NCI-H2107 (cell line): ENCODE results near the gene TLK1.
"Not testable (repeated sequence)": the region's sequence is repeated elsewhere in the genome, so short reads cannot be mapped to it uniquely, and the experiment has no call there.

Source experiments
- DNase-seq: peaks from one replicate; lab custom pipeline; 2025; lab: John Stamatoyannopoulos, UW

The TLK1 gene

GRCh38 chr2:171143670-171144062 is 17.0 kb downstream of the TLK1 start:
- no peak for DNase-seq

- DNase-seq = no peak
These were observed 18.3 kb downstream of the TLK1 start for GRCh38 chr2:171142398-171142797.

- no peak for DNase-seq
These were observed 19.4 kb downstream of the TLK1 start for GRCh38 chr2:171141320-171141719.

DNA sequence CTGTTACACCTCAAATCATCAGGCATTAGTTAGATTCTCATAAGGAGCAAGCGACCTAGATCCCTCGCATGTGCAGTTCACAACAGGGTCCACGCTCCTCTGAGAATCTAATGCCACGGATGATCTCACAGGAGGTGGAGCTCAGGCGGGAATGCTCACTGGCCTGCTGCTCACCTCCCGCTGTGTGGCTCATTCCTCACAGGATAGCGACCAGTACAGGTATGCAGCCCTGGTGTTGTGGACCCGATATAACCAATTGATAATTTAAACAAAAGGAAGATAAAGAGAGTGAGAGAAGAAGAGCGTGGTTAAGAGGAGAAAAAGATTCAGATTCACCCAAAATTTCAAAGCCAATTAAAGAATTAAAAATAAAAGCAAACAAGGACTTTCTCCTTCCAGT is 20.8 kb downstream of the TLK1 start:
- DNase-seq = no peak

DNA sequence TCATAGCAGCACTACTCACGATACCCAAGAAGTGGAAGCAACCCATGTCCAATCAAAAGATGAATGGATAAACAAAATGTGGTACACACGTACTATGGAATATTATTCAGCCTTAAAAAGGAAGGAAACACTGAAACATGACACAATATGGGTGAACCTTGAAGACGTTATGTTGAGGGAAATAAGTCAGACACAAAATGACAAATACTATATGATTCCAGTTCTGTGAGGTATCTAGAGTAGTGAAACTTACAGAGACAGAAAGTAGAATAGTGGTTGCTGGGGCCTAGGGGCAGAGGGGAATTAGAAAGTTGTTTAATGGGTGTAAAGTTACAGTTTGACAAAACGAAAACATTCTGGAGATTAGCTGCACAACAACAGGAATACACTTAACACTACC is 24.7 kb downstream of the TLK1 start:
- no peak for DNase-seq

GRCh38 chr2:171134624-171135230 is 26.0 kb downstream of the TLK1 start:
- DNase-seq = no peak

DNA sequence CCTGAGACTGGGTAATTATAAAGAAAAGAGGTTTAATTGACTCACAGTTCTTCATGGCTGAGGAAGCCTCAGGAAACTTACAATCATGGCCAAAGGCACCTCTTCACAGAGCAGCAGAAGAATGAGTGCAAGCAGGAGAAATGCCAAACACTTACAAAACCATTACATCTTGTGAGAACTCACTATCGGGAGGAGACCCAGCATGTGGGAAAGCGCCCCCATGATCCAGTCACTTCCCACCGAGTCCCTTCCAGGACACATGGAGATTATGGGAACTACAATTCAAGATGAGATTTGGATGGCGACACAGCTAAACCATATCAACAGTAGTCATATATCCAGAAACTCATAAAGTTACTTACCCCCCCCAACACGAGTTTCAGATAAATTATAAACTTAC is 28.6 kb downstream of the TLK1 start:
- DNase-seq = no peak

GRCh38 chr2:171128461-171128860 is 32.2 kb downstream of the TLK1 start:
- no peak for DNase-seq

DNA sequence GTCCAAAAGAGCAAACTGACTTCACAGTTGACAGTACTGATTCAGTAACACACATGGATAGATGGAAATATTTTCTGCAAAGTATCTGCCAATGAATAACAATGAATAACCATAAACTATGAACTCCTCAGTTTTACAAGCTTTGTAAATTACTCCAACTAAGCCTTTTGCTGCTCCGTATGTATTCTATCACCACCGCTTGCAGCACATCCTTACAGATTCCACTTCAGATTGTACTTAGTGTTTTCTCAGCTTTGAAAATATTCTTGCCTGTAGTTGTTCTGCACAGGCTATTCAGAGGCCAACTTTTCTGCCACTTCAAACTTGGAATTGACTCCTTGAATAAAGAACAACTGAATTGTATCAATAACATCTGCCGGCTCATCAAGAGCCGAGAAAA is 36.2 kb downstream of the TLK1 start:
- no peak for DNase-seq

- DNase-seq = no peak
These were observed 51.1 kb downstream of the TLK1 start for GRCh38 chr2:171109571-171109970.

DNA sequence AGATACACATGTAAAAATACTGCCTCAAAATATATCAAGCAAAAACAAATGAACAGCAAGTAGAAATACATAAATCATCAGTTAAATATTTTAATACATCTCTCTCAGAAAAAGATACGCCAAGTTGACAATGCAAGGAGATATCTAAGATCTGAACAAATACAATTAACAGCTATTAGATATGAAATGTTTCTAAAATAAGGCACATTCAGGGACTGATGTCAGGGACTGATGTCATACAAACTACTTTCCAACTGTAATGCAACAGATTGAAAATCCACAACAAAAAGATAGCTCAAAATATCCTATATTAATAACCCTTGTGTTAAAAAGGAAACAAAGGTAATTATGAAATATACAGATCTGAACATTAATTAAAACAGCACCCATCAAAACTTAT is 51.7 kb downstream of the TLK1 start:
- no peak for DNase-seq

DNA sequence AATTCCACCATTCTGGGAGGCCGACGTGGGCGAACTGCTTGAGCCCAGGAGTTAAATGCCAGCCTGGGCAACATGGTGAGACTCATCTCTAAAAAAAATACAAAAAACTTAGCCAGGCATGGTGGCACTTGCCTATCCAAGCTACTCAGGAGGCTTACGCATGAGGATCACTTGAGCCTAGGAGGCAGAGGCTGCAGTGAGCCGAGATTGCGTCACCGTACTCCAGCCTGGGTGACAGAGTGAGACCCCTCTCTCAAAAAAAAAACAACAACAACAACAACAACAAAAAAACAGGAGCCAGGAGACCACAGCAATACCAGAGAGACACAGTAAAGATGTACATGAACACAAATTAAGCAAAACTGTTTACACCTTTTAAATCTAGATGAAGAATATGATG is 52.9 kb downstream of the TLK1 start:
- DNase-seq = no peak

GRCh38 chr2:171104379-171104778 is 56.3 kb downstream of the TLK1 start:
- DNase-seq = no peak

- DNase-seq = no peak
These were observed 57.9 kb downstream of the TLK1 start for GRCh38 chr2:171102802-171103201.

DNA sequence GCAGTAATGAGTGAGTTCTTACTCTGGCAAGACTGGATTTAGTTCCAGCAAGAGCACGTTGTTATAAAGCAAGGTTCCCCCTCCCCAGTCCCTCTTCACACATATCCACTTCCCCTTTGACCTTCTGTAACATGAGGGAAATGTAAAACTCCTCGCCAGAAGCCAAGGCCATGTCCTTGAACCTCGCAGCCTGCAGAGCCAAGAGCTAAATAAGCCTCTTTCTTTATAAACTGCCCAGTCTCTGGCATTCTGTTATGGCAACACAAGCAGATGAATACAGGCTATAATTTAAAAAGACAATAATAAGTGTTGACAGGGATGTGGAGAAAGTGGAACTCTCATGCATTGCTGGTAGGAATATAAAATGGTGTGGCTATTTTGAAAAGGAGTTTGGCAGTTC is 60.3 kb downstream of the TLK1 start:
- no peak for DNase-seq

- no peak for DNase-seq
These were observed 62.1 kb downstream of the TLK1 start for GRCh38 chr2:171098607-171099006.

GRCh38 chr2:171095014-171095582 is 65.6 kb downstream of the TLK1 start:
- no peak for DNase-seq

DNA sequence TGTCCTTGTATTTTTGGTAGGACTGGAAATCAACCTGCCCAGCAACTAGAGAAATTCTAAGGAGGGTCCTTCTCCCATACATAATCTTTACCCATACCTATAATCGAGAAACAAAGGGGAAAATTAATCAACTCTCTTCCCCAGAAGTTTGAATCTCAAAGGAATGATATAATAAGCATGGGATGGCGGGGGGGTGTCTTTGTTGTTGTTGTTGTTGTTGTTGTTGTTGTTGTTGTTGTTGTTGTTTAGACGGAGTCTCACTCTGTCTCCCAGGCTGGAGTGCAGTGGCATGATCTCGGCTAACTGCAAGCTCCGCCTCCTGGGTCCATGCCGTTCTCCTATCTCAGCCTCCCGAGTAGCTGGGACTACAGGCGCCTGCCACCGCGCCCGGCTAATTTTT is 69.2 kb downstream of the TLK1 start:
- not testable (repeated sequence) for DNase-seq

DNA sequence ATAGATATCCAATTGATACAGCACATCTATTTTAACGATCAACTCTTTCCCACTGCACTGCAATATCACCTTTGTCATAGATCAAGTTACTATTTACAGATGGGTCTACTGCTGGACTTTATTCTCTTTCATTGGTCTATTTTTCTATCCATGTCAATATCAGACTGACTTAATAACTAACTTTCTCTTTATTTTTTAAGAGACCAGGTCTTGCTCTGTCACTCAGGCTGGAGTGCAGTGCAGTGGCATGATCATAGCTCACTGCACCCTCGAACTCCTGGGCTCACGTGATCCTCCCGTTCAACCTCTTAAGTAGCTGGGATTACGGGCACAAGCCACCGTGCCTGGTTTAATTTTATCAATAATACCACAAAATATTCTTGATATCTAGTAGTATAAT is 71.2 kb downstream of the TLK1 start:
- no peak for DNase-seq

DNA sequence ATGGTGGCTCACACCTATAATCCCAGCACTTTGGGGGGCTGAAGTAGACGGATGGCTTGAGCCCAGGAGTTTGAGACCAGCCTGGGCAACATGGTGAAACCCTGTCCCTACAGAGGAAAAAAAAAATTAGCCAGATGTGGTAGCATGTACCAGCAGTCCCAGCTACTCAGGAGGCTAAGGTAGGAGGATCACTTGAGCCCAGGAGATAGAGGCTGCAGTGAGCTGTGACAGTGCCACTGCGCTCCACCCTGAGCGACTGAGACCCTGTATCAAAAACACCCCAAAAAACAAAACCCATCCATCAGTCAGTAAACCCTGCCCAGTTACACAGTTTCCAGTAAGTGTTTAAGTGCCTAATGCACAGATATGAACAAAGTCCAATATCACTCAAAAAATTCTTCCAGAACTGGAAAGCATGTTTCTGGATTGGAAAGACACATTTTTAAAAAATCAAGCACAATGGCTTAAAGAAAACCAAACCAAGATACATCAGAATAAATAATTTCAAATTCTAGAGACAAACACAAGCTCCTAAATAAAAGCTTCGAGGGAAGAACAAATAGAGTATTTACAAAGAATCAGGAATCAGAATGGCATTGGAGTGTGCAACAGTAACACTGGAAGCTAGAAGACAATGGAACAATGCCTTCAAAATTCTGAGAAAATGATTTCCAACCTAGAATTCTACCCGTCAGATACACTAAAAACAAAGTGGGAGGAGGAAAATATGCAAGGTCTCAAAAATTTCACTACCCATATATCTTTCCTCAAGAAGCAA is 72.4 kb downstream of the TLK1 start:
- no peak for DNase-seq

DNA sequence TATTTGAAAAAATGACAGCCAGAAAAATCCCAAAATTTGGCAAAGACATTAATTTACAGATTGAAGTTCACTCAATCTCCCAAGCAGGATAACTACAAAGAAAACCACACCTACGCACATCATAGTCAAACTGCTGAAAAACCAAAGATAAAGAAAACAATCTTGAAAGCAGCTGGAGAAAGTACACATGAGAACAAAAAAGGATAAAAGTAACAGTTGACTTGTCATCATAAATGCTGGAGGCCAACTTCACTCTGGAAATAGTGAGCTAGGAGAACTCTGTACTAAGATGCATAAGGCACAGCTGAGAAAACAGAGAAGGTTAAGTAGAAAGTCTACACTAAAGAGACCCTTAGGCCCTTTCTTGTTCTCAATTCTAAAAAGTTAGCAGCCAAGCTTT is 73.1 kb downstream of the TLK1 start:
- DNase-seq = no peak

- no peak for DNase-seq
These were observed 74.1 kb downstream of the TLK1 start for GRCh38 chr2:171086352-171087290.

GRCh38 chr2:171084128-171084527 is 76.6 kb downstream of the TLK1 start:
- DNase-seq = no peak
